ENCODE results near the gene GABRE. TPM values are rescaled to one million over a fixed set of nuclear protein-coding genes. Genes with fewer than 3 reads are reported as not detected.

Gene GABRE
- total and polyA plus RNA-seq, 2 donors from 2014 or later: 3.3 to 16.6 TPM

- TF ChIP-seq CTCF (IDR thresholded peaks at IDR 0.05; ENCODE audit: borderline replicate concordance, extremely low read depth, insufficient read depth): no peak
Measured at GRCh38 chrX:151970027-151970426, 4.4 kb downstream of the GABRE start.

GRCh38 chrX:151966236-151966635 lies 8.2 kb downstream of the GABRE start:
- intact Hi-C loops (cut with DNase I): no loop called here
- H3K4me3 ChIP-seq (ENCODE audit: low read length in 3 of 3): no peak overlapping the region
- no peak overlapping the region for H3K27ac ChIP-seq (ENCODE audit: low read depth in 2 of 2, low read length in 2 of 2)
- no peaks in the 10 kb centered on the region for H3K4me1 ChIP-seq (ENCODE audit: control insufficient read depth in 2 of 3, insufficient read depth in 2 of 3, low read depth in 1 of 3, low read length in 3 of 3)
- H3K36me3 ChIP-seq (ENCODE audit: control insufficient read depth in 2 of 3, insufficient read depth in 3 of 3, low read length in 3 of 3): no peaks in the 10 kb centered on the region
- no peaks in the 10 kb centered on the region for H3K9me3 ChIP-seq (ENCODE audit: control insufficient read depth in 2 of 3, insufficient read depth in 1 of 3, low read length in 3 of 3)
- TF ChIP-seq CTCF (IDR thresholded peaks at IDR 0.05; ENCODE audit: borderline replicate concordance, extremely low read depth, insufficient read depth): no peak
- DNase-seq: no peak
- H3K27me3 ChIP-seq (ENCODE audit: control insufficient read depth, insufficient read depth, low read length): no peaks in the 10 kb centered on the region
- FAIRE-seq: no peak
- H3K9ac ChIP-seq (ENCODE audit: low read length in 3 of 3): no peak overlapping the region

More at GRCh38 chrX:151970027-151970426, 4.4 kb downstream of the GABRE start:
- Histone ChIP-seq H3K27me3 (ENCODE audit: control insufficient read depth, insufficient read depth, low read length) (peaks cover 2% of the 10 kb centered on the region), H3K4me1 (ENCODE audit: control insufficient read depth in 2 of 3, insufficient read depth in 2 of 3, low read depth in 1 of 3, low read length in 3 of 3) (no peaks in the 10 kb centered on the region), H3K9ac (ENCODE audit: low read length in 3 of 3) (no peak overlapping the region), H3K9me3 (ENCODE audit: control insufficient read depth in 2 of 3, insufficient read depth in 1 of 3, low read length in 3 of 3) (no peaks in the 10 kb centered on the region), H3K36me3 (ENCODE audit: control insufficient read depth in 2 of 3, insufficient read depth in 3 of 3, low read length in 3 of 3) (no peaks in the 10 kb centered on the region), H3K27ac (ENCODE audit: low read depth in 2 of 2, low read length in 2 of 2) (no peak overlapping the region), H3K4me3 (ENCODE audit: low read length in 3 of 3) (no peak overlapping the region)
- FAIRE-seq (no peak), DNase-seq (no peak)
- intact Hi-C loops (cut with DNase I): no loop called here

GRCh38 chrX:151962034-151962433 lies 12.4 kb downstream of the GABRE start:
- TF ChIP-seq CTCF (IDR thresholded peaks at IDR 0.05; ENCODE audit: borderline replicate concordance, extremely low read depth, insufficient read depth): no peak
- Histone ChIP-seq H3K9ac (ENCODE audit: low read length in 3 of 3) (no peak overlapping the region), H3K4me1 (ENCODE audit: control insufficient read depth in 2 of 3, insufficient read depth in 2 of 3, low read depth in 1 of 3, low read length in 3 of 3) (no peaks in the 10 kb centered on the region), H3K9me3 (ENCODE audit: control insufficient read depth in 2 of 3, insufficient read depth in 1 of 3, low read length in 3 of 3) (no peaks in the 10 kb centered on the region), H3K4me3 (ENCODE audit: low read length in 3 of 3) (no peak overlapping the region), H3K27ac (ENCODE audit: low read depth in 2 of 2, low read length in 2 of 2) (no peak overlapping the region), H3K27me3 (ENCODE audit: control insufficient read depth, insufficient read depth, low read length) (no peaks in the 10 kb centered on the region), H3K36me3 (ENCODE audit: control insufficient read depth in 2 of 3, insufficient read depth in 3 of 3, low read length in 3 of 3) (no peaks in the 10 kb centered on the region)
- FAIRE-seq (no peak), DNase-seq (no peak)
- intact Hi-C loops (cut with DNase I): no loop called here

- DNase-seq: no peak
- H3K27ac ChIP-seq (ENCODE audit: low read depth in 2 of 2, low read length in 2 of 2): no peak overlapping the region
- H3K9me3 ChIP-seq (ENCODE audit: control insufficient read depth in 2 of 3, insufficient read depth in 1 of 3, low read length in 3 of 3): no peaks in the 10 kb centered on the region
- no peaks in the 10 kb centered on the region for H3K36me3 ChIP-seq (ENCODE audit: control insufficient read depth in 2 of 3, insufficient read depth in 3 of 3, low read length in 3 of 3)
- no peak for TF ChIP-seq CTCF (IDR thresholded peaks at IDR 0.05; ENCODE audit: borderline replicate concordance, extremely low read depth, insufficient read depth)
- H3K4me3 ChIP-seq (ENCODE audit: low read length in 3 of 3): no peak overlapping the region
- intact Hi-C loops (cut with DNase I): no loop called here
- no peak overlapping the region for H3K9ac ChIP-seq (ENCODE audit: low read length in 3 of 3)
- H3K4me1 ChIP-seq (ENCODE audit: control insufficient read depth in 2 of 3, insufficient read depth in 2 of 3, low read depth in 1 of 3, low read length in 3 of 3): no peaks in the 10 kb centered on the region
- H3K27me3 ChIP-seq (ENCODE audit: control insufficient read depth, insufficient read depth, low read length): no peaks in the 10 kb centered on the region
- no peak for FAIRE-seq
Measured at GRCh38 chrX:151958101-151958500, 16.4 kb downstream of the GABRE start.

Data from kidney (tissue), 14 donors.